SKM-1 (cell line): ENCODE results near the gene CCDC88A.

ENCODE experiments used
- DNase-seq: peaks from one replicate; lab custom pipeline; 2025; ENCODE audit not compliant: unreplicated experiment; lab: John Stamatoyannopoulos, UW

Gene CCDC88A

DNA sequence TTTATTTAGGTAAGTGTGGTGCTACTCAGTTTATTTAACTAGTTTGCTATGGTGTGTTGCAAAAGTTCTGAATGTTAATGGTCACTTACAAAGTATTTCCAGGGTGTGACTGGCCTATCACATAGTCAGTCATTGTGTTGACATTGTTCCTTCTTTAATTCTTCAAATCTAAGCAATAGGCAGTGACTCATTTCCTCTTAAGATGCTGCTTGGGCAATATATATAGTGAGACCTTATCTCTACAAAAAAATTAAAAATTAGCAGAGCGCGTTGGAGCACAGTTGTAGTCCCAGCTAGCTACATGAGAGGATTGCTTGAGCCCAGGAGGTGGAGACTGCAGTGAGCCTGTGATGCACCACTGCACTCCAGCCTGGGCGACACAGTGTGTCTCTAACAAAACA is 5.8 kb upstream of the CCDC88A start:
- DNase-seq: no peak

DNA sequence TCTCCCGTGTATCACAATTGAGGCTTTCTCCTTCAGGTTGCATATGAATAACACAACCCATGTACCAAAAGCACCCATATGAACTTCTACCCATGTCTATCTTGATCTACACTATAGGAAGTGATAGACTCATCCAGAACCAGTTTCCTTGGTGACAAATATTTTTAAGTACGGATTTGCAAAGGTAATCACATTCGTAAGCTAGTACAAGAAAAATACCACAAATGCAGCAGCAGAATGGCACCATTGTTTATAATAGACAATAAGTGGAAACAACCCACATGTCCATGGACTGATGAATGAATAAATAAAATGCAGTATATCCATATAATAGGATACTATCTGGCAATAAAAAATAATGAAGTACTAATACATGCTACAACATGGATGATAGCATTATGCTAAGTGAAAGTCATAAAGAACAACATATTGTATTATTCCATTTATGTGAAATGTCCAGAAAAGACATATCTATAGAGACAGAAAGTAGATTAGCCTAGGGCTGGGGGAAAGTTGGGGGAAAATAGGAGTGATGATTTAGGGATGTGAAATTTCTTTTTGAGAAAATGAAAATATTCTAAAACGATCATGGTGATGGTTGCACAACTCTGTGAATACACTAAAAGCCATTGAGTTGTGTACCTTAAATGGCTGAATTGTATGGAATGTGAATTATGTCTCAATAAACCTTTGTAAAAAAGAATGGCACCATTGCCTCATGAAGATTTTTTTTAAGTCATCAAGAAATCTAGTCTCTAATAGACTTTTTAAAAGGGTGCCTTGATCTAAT is 3.4 kb upstream of the CCDC88A start:
- DNase-seq: no peak

DNA sequence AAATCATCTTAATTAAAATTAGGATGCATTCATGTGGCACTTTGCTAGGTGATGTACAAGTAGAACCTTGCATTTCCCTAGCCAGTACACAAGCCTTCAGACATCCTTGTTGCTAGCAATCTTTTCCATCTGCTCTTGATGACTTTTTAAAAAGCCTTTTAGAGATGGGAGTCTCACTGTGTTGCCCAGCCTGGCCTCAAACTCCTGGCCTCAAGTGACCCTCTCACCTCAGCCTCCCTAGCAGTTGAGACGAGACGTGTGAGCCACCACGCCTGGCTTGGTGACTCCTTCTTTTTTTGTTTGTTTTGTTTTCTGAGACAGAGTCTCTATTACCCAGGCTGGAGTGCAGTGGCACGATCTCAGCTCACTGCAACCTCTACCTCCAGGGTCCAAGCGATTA is 1.7 kb upstream of the CCDC88A start:
- DNase-seq: no peak

DNA sequence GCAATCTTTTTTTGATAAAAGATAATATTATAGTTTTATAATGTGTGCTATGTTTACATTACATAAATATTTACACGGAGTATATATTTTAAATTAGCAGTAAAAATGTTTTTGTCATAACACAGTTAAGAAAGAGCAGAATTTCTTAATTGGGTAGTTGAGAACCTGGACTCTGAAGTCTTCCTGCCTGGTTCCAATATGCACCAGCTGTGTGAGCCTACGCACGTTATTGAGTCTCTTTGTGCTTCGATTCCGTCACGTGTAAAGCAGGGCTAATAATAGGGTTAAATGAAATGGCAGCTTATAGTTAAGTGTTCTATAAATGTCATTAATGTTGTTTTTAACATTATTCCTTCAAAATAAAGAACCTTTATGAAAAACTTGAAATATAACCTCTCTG is 1.2 kb upstream of the CCDC88A start:
- DNase-seq: no peak

DNA sequence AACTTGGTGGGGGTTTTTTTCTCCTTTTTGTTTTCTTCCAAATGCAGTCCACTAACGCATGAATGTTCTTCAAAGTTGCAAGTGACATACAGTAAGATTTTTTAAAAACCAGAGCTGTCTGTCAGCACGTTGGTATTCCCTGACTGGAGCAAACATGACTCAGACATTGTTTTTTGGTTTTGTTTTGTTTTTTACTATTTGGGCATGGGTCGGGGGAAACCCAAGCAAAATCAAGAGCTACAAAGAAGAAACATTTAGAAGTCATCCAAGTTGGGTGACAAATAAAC is 726 bp upstream of the CCDC88A start:
- no peak for DNase-seq

DNA sequence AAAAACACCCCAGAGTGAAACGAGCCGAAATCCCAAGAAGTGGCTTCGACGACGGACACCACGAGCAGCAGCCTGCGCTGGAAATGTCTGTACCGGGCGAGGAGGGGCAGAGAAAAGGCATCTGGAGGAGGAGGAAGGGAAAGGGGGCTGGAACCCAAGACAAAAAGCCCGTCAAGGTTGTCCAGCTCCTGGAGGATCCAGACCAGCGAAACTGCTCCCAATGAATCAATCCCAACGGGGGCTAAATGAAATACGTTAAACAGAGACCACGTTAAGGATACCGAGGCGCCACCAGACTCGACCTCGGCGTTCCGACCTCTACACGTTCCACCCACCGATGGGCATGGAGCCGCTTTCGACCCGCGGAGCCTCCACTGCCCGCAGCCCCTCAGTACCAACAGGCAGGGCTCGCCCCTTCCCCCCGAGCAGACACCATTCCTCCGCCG is 400 bp downstream of the CCDC88A start:
- DNase-seq: no peak

DNA sequence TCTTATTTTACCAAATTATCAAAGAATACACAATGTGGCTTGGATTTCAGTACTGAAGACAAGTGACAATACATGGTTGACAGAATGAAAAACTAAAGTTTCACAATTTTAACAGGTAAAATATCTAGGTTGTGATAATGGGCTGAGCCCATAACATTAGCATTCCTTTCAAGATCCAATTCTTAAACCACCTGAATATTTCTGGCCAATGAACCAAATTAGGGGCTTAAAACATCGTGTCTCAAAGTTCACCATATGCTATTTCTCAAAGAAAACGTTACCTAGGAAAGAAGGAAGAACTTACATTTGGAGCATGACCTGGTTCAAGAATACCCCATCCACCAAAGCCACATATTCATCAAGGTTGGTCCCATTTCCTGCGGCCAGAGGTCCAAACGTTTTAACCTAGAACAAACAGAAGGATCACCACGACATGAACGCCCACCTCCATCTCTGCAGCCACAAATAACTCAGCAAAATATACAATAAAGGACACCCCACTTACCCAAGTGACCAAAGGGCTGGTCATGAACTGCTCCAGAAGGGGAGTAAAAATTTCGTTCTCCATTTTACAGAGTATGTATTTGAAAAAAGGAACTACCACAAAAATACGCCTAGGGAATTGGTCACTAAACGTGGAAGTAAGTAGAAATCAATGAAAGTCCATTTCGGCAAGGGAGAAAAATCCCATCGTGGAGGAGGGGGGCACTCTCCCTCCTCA is 984 bp downstream of the CCDC88A start:
- DNase-seq: no peak

DNA sequence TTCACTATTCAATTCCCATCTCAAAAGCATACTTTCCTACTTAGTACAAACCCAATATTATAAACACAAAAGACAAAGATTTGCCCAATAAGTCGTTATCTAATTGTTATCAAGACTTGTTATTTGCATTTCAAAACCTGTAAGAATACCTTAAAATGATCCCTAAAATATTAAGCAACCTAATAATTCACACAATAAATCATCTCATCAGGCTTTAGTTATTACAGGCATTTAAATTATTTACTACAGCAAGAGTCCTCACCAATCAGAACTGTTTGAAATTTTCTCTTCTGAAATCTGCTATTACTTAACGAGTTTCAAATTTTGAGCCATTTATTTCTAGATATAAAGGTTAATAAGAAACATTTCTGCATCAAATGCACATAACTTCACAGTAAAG is 1.6 kb downstream of the CCDC88A start:
- DNase-seq: no peak

DNA sequence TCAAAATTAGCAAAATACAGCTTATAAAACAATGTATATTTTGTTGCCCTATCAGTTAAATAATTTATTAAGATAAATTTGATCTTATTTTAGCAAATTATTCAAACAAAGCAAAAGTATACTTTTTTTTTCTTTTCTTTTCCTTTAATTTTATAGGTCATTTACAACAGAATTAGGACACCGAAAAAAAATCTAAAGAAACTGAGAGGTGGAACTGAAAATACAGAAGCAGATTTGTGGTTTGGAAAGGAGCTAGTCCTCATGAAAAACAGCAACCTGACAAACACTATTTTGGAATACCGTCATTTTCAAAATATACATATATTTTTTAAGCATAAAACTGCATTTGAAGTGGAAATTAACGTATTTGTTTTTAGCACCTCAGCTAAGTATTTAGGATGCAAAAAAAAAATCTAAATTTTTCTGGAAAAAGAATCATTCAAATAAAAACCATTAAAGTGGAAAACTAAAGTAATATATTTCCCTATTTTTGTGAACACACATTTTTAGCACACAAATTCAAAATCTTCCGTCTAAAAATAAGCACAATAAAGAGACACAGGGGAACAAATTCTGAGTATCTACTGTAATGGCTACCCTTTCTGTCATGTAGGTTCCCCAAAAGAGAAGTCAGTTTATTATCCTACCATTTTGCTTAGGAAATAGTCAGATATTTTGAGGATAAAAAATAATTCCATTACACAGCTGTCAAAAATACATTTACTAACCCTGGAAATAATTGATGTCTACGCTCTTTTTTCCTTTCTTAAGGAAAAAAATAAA is 2.7 kb downstream of the CCDC88A start:
- DNase-seq: no peak

DNA sequence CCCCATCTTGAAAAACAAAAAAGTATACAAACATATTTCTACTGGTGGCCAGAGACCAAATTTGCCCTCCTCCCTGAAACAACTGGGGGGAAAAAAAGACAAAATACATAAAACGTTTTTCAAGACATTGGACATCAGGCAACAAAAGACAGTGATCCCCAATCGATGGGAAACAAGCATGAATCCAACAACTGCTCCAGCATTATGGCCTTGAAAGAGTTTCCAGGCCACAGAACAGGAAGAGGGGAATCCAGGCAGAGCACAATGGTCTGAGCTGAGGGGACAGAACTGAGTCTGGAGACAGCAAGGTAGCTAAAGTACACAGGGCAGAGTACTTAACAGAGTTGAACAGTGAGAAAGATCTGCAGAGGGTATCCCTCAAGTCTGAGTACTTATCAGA is 4.4 kb downstream of the CCDC88A start:
- no peak for DNase-seq

DNA sequence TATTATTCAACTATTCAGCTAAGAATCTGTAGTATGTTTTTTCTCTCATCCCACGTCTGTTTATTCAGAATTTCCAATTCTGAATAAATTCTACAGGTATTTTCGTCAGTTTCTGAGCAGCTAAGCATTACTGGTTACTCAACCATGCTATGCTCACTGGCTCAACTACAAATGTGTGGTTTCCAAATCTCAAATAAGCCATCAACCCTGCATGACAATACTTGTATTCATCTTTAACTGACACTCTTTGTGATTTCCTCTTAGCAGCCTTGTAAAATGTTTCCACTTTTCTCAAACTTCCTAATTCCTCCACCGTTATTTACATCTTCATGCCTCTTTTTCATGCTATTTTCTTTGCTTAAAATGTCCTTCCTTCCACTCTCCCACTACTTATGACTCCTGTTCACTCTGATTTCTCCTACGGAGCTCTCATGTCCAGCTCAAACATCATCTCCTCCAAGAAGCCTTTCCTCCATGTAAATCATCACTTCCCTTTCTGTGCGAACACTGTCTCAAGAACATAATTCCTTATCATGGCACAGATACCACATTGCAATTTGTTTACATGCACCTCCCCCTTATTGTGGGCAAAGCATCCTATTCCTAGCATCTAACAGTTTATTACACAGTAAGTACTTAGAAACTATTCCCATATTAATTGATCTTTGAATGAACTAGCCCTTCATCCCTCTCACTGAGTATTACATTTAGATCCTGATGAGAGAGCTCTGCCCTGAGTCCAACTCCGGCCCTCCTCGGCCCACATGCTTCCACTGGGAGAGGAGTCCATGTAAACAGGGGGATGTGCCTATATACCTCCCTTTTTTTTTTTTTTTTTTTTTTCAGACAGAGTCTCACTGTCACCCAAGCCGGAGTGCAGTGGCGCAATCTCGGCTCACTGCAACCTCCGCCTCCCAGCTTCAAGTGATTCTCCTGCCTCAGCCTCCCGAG is 10.5 kb downstream of the CCDC88A start:
- DNase-seq: no peak

DNA sequence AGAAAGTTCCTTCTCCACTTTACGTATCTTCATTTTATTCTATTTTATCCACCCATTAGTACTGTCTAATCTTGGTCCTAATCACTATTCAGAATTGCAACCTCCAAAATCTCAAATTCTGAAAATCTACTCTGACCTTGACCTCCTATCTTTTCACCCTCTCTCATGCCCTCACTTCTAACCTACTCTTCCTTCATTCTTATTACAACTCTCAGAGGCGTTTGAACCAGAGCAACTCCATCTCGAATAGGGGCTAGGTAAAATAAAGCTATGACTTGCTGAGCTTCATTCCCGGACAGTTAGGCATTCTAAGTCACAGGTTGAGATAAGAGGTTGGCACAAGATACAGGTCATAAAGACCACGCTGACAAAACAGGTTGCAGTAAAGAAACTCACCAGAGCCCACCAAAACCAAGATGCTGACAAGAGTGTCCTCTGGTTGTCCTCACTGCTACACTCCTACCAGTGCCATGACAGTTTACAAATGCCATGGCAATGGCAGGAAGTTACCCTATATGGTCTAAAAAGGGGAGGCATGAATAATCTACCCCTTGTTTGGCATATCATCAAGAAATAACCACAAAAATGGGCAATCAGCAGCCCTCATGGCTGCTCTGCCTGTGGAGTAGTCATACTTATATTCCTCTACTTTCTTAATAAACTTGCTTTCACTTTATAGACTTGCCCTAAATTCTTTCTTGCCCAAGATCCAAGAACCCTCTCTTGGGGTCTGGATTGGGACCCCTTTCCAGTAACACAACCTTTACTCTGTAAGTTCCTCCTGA is 11.4 kb downstream of the CCDC88A start:
- no peak for DNase-seq

DNA sequence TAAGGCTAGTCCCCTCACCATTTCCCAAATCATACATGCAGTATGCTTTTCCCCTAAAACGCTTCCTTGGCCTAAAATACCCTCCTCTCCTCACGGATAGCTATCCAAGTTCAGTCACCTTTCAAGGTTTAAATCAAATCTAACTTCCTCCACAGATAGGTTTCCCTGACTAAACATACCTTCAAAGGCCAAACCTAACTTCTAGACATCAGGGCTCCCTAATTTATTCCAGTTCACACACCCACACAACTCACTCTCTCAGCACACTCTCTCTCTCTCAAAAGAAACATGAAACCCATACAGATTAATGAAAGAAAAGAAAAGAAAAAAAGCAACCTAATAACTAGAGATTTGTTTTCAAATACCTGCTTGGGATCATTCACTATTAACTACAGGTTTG is 14.5 kb downstream of the CCDC88A start:
- no peak for DNase-seq

DNA sequence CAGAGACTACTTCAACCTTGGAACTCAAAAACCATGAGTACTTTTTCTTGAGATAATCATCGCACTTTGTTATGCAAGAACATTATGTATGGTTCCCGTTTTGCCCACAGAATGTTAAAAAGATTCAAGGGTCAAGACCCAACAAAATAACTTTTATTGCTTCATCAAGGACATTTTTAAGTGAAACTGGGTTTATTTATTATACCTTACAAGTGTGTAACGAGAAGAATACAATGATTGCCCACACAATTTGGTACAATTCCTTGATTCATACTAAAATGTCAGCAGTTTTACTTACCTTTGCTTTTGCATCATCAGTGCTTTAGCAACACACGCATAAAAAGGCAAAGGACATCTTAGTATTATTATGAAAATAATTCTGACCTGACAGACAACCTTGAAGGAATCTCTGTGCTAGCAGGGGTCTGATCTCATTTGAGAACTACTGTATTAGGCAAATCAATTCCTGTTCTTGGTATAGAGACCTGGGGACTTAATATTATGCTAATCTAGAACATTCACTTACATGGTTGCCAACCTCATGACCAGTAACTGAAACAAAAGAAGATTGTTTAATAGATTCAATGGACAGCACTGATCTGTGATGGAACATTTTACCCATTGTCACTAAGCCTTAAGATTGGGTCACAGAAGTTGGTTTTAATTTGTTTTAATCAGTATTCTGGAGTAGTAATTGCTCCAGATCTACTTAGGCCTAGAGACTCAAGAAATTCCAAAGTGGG is 16.2 kb downstream of the CCDC88A start:
- DNase-seq: no peak

DNA sequence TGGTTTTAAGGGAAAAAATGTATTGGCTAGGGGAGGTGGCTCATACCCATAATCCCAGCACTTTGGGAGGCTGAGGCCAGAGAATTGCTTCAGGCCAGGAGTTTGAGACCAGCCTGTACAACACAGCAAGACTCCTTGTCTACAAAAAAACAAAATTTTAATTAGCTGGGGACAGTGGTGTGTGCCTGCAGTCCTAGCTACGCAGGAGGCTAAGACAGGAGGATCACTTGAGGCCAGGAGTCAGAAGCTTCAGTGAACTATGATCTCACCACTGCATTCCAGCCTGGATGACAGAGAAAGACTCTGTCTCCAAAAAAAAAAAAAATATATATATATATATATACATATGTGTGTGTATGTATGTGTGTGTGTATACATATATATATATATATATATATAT is 18.5 kb downstream of the CCDC88A start:
- no peak for DNase-seq

DNA sequence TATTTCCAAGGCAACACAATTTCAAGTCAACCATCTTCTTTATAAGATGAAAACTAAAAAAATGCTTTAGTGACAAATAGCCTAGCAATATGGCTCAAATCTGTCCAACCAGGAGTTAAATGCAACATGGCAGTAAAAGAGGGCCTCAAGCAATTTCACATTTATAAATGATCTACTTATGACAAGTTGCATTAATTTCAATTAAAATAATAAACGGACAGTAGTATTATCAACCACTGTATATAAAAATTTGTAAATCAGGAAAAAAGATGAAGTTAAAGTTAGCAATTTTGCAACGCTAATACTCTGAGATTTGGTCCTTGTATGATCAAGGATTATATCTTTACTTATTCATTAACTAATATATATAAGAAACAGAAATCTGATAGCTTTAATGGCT is 19.3 kb downstream of the CCDC88A start:
- no peak for DNase-seq

DNA sequence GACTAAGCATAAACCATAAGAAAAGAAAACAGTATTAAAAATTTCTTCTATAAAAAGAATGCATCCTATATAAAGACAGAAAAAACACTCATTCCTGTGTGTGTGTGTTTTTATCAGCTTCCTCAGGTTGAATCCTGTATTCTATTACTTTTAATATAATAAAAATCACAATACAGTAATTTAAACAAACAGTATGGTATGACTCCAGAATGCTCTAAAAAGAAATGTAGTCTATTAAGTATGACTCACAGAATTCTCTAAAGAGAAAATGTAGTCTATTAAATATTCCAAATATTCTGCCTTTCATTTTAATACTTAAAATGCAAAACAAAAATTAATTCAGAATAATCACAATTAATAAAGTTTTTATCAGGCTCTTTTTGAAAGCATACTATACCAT is 19.8 kb downstream of the CCDC88A start:
- DNase-seq: no peak

DNA sequence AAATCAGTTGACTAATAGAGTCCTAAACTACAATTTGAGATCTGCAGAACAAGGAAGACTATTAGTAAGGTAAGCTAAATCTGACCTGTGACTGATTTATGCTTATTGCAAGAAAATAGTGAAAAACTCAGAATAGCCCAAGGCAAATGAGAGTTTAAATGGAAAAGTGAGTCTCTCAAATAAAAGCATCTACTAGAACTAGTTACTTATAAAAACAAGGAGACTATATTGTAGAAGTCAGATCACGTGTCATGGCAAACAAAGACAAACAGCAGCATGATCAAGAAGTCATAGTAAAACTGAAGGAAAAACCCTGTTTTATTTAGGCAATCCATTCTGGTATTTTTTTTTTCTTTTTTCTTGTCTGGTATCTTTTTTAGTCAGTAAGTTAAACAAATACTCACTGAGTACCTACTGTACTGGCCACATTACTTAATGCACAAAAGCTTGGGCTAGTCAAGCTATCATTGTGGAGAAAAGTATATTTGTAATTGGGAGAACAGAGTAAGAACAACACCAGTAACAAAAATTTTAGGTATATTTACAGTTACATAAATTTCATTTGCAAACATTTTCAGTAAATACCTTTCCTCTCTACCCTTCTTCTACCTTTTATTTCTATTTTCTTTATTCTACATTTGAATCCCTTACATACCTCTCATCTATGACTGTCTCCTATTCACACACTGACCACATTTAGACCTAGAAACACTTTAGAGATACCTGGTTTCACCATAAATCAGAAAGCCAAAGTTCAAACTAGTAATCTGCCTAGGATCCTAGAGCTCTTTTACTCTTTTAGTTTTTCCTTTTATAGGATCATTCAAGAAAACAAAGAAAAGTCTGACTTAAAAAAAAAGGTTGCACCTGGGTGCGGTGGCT is 23.7 kb downstream of the CCDC88A start:
- DNase-seq: no peak
